NOMO-1 (cell line): Measurements from ENCODE around the gene TM4SF1.
"Not testable (repeated sequence)": the region's sequence is repeated elsewhere in the genome, so short reads cannot be mapped to it uniquely, and the experiment has no call there.

ENCODE experiments used
- DNase-seq, 2 experiments: peaks; one replicate each; lab custom pipeline; 2025; ENCODE audit not compliant: unreplicated experiment in 2 of 2; lab: John Stamatoyannopoulos, UW

The TM4SF1 gene

GRCh38 chr3:149395107-149396089, 17.9 kb upstream of the TM4SF1 start:
- DNase-seq = no peak

- DNase-seq = peak; percentile 83 to 87
Observed at GRCh38 chr3:149393345-149394160, 16.1 kb upstream of the TM4SF1 start.

DNA sequence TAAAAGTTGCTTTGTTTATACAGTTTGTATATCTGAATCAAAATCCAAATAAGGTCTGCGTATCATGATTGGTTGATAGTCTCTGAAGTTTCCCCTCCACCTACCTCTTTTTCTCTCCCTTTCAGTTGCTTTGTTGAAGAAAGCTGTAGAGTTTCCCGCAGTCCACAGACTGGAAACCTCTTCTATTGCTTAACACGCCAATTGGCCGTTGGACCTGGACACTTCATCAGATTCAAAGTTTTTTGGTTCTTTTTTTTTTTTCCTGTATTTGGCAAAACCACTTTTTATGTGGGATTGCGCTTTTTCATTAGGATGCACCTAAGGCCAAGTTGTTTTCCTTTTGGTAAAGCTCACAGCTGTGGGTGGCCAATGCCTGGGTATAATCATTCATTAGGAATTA, 14.5 kb upstream of the TM4SF1 start:
- no peak for DNase-seq

GRCh38 chr3:149390772-149391212, 13.3 kb upstream of the TM4SF1 start:
- no peak for DNase-seq

DNA sequence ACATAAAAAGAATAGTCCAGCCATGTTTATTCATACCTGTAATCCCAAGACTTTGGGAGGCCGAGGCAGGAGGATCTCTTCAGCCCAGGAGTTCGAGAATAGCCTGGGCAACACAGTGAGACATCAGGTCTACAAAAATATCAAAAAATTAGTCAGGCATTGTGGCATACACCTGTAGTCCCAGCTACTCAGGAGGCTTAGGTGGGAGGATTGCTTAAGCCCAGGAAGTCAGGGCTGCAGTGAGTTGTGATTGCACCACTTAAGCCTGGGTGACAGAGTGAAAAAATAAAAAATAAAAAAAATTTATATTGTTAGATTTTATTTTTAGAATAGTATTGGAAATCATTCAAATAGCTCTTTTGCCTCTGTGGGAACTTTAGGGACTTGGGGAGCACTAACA, 12.8 kb upstream of the TM4SF1 start:
- DNase-seq = no peak

- DNase-seq = no peak
Observed at GRCh38 chr3:149388531-149389417, 11.3 kb upstream of the TM4SF1 start.

GRCh38 chr3:149388001-149388440, 10.6 kb upstream of the TM4SF1 start:
- no peak for DNase-seq

GRCh38 chr3:149386299-149386606, 8.8 kb upstream of the TM4SF1 start:
- no peak for DNase-seq

- DNase-seq = no peak
Observed at GRCh38 chr3:149385617-149386298, 8.3 kb upstream of the TM4SF1 start.

- DNase-seq = no peak
Observed at GRCh38 chr3:149384911-149385321, 7.5 kb upstream of the TM4SF1 start.

DNA sequence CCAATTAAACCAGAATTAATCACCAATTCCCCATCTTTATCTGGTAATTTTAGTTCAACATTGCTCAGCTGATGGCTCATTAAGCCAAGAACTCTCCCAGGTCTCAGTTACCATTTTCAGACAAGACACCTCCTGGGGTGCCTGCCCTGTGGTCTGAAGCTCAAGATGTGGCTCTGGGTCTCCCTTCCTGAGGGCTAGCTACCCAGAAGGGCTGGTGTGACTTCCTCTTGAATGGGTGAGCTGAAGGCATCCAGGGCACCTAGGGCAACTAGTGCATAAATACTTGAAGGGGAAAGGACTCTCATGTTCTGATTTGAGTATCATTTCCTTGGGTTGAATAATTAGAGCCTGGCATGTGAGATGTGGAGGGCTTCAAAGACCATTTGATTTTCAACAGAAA, 6.7 kb upstream of the TM4SF1 start:
- no peak for DNase-seq

GRCh38 chr3:149383703-149384102, 6.3 kb upstream of the TM4SF1 start:
- no peak for DNase-seq

GRCh38 chr3:149382518-149382917, 5.1 kb upstream of the TM4SF1 start:
- no peak for DNase-seq

DNA sequence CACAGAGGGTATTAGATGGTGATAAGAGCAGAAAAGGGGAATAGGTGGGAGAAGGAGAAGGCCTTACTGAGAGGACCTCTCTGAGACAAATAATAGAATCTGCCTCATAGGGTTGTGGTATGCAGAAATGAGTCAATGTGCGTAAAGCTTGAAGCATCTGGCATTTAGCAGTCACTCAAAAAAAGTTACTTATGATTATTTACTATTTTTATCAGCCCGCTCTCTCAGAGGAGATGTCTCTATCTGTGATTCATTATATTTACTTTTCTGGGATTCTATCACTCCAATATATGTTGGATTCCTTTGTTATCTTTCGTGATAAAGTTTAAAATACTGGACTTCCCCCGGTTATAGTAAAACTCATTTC, 4.6 kb upstream of the TM4SF1 start:
- DNase-seq = no peak

- no peak for DNase-seq
Observed at GRCh38 chr3:149381173-149382100, 4.0 kb upstream of the TM4SF1 start.

DNA sequence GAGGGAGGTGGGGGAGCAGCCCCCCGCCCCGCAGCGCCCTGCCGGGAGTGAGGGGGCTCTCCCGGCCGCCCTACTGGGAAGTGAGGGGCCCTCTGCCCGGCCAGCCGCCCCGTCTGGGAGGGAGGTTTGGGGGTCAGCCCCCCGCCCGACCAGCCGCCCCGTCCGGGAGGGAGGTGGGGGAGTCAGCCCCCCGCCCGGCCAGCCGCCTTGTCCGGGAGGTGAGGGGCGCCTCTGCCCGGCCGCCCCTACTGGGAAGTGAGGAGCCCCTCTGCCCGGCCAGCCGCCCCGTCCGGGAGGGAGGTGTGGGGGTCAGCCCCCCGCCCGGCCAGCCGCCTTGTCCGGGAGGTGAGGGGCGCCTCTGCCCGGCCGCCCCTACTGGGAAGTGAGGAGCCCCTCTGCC, 2.8 kb upstream of the TM4SF1 start:
- DNase-seq = not testable (repeated sequence)

DNA sequence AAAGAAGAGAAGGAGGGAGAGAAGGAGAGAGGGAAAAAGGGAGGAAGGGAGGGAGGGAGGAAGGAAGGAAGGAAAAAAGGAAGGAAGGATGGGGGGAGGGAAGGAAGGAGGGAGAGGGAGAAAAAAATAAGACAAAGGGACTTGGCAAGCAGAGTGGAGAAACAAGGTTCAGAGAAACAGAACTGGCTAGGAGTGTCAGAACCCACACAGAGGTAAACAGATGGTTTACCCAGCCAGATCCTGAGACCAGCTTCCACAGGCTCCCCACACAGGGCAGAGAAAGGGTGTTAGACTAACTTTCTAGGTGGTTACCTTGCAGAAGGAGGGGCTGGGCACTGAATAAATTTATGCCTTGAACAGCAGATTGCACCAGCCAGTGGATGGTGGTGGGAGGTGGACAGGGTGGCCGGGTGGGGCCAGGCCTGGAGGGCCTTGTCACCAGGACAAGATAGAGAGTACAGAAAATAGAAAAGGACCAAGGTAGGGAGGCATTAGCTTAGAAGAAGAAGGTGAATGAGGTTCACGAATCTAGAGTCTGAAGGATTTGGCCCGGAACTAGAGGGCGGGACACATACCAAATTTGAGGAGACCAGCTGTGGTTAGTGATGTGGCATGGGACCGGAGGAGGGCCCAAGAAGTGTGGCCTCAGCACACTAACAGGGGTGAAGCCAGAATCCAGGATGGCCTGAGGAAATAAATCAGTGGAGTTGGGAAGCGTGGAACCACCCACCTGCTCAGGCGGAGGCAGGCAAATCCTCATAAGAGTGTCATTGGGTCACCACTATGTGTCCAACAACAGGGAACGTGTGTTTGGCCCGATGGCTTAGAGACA, 1.2 kb upstream of the TM4SF1 start:
- no peak for DNase-seq

- DNase-seq = no peak
Observed at GRCh38 chr3:149376718-149377407, 586 bp downstream of the TM4SF1 start.
